ENCODE measurements around the gene SHLD1. TPM values are rescaled to one million over a fixed set of nuclear protein-coding genes. Genes with fewer than 3 reads are reported as not detected.

The SHLD1 gene
- total and polyA plus RNA-seq, 2 donors (not counting 3 experiments of a cell fraction or from before 2014, with no cell fraction given) = 4.7 to 6.3 TPM

DNA sequence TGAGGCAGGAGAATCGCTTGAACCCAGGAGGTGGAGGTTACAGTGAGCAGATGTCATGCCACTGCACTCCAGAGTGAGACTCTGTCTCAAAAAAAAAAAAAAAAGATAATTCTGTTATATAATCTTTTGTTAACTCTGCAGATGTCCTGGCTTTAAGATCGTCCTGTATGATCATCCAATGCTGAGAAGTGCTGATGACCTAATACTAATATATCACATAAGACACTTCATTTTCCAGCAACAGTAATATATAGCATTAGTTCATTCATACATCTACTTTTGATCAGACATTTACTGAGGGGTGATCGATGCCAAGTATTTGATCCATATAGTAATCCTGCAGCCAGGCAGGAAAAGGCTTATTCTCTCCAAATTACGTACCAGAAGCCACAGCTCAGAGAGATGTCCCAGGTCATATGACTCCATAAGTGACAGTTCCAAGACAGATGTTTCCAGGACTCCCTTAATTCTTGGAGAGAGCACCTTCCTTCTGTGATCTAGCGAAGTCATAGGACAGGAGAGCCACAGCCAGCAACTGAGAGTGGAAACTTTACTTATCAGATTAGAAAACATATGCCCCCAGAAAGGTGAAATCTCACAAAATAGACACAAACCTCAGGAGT is 60.7 kb downstream of the SHLD1 start:
- H3K36me3 ChIP-seq (ENCODE audit: control insufficient read depth in 2 of 2, extremely low read depth in 1 of 2, insufficient read depth in 2 of 2, low read length in 2 of 2) = no peaks in the 10 kb centered on the region
- no peaks in the 10 kb centered on the region for H3K27me3 ChIP-seq (ENCODE audit: control insufficient read depth in 2 of 2, insufficient read depth in 2 of 2, low read length in 2 of 2)
- no peak overlapping the region for H3K9ac ChIP-seq (replicated peaks; ENCODE audit: extremely low read depth, insufficient read depth, low read length)
- CTCF ChIA-PET = interaction anchor here (3.4 kb wide), 1 partner anchor 23 kb away, joined by 15 read pairs; no protein-coding TSS in a partner anchor
- no peaks in the 10 kb centered on the region for H3K9me3 ChIP-seq (replicated peaks; ENCODE audit: control insufficient read depth, insufficient read depth, low read length)
- no peaks in the 10 kb centered on the region for H4K20me1 ChIP-seq (replicated peaks; ENCODE audit: control insufficient read depth, extremely low read depth, insufficient read depth, low read length)
- no peak for TF ChIP-seq MAX (IDR thresholded peaks at IDR 0.05; ENCODE audit: insufficient read depth, insufficient read length)
- no peak for TF ChIP-seq POLR2A (IDR thresholded peaks at IDR 0.05; ENCODE audit: low read depth, low read length)
- TF ChIP-seq, protein P1, sequence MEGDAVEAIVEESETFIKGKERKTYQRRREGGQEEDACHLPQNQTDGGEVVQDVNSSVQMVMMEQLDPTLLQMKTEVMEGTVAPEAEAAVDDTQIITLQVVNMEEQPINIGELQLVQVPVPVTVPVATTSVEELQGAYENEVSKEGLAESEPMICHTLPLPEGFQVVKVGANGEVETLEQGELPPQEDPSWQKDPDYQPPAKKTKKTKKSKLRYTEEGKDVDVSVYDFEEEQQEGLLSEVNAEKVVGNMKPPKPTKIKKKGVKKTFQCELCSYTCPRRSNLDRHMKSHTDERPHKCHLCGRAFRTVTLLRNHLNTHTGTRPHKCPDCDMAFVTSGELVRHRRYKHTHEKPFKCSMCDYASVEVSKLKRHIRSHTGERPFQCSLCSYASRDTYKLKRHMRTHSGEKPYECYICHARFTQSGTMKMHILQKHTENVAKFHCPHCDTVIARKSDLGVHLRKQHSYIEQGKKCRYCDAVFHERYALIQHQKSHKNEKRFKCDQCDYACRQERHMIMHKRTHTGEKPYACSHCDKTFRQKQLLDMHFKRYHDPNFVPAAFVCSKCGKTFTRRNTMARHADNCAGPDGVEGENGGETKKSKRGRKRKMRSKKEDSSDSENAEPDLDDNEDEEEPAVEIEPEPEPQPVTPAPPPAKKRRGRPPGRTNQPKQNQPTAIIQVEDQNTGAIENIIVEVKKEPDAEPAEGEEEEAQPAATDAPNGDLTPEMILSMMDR (IDR thresholded peaks at IDR 0.05; ENCODE audit: extremely low read depth in 1 of 2, insufficient read depth in 1 of 2, low read depth in 1 of 2, low read length in 2 of 2) = no peak
- no peak for TF ChIP-seq POLR2AphosphoS5 (IDR thresholded peaks at IDR 0.05; ENCODE audit: insufficient read depth, low read depth, low read length)
- no peak for TF ChIP-seq JUN (IDR thresholded peaks at IDR 0.05; ENCODE audit: borderline replicate concordance, insufficient read depth, insufficient read length, low read depth)
- TF ChIP-seq FOS (IDR thresholded peaks at IDR 0.05; ENCODE audit: borderline replicate concordance, insufficient read depth, low read length) = no peak
- no peak for TF ChIP-seq GATA2 (IDR thresholded peaks at IDR 0.05; ENCODE audit: insufficient read depth, insufficient read length, low read depth, low read length)
- no peak for TF ChIP-seq MYC (IDR thresholded peaks at IDR 0.05; ENCODE audit: low read depth, low read length)
- TF ChIP-seq EZH2 (IDR thresholded peaks at IDR 0.05; ENCODE audit: borderline replicate concordance, low read depth, low read length, severe bottlenecking) = no peak
- H3K4me2 ChIP-seq (ENCODE audit: insufficient read depth, low read length) = no peak overlapping the region
- H2AFZ ChIP-seq (ENCODE audit: low read depth, low read length) = no peak overlapping the region
- DNase-seq (ENCODE audit: low read depth, low spot score) (no peak), FAIRE-seq (peak; percentile 31)
- BruUV-seq (replicated peaks) = no TSS peak
- H3K79me2 ChIP-seq (ENCODE audit: control insufficient read depth, insufficient read depth, low read length) = no peaks in the 10 kb centered on the region
- dilution Hi-C loops (cut with MboI; ENCODE audit: extremely low pct_ligation_motif_present, low sequenced_read_pairs) (no loop called here), intact Hi-C loops (cut with micrococcal nuclease) (no loop called here)
- no peaks in the 10 kb centered on the region for H3K4me1 ChIP-seq (ENCODE audit: control insufficient read depth, extremely low read depth, insufficient read depth, low read length)
- POLR2A ChIA-PET = no interaction called here
- no peak overlapping the region for H3K27ac ChIP-seq (ENCODE audit: insufficient read depth, low read depth, low read length)
- no peak overlapping the region for H3K4me3 ChIP-seq (replicated peaks in 1 of 3; ENCODE audit: insufficient read depth in 1 of 3, low read depth in 1 of 3, low read length in 3 of 3)
- H3K9me1 ChIP-seq (replicated peaks; ENCODE audit: control insufficient read depth, extremely low read depth, insufficient read depth, low read length) = no peaks in the 10 kb centered on the region
